WERI-Rb-1 (cell line): ENCODE results near the gene ZNF770.

Source experiments
- DNase-seq: peaks from one replicate; pipeline ENCODE4 v3.0.0-alpha.2; 2020
- H3K27ac ChIP-seq: fragments of 250-450 bp; sonication (Bioruptor Pico); 2 replicates; pipeline ENCODE4 v1.5.1; 2020; ENCODE audit warnings: mild to moderate bottlenecking, moderate library complexity
- H3K27me3 ChIP-seq: fragments of 250-450 bp; sonication (Bioruptor Pico); 2 replicates; pipeline ENCODE4 v1.5.1; 2021; ENCODE audit warnings: mild to moderate bottlenecking, low read depth, moderate library complexity; ENCODE audit not compliant: insufficient read depth, severe bottlenecking
- H3K36me3 ChIP-seq: fragments of 250-450 bp; sonication (Bioruptor Pico); 2 replicates; pipeline ENCODE4 v1.5.1; 2020; ENCODE audit warnings: mild to moderate bottlenecking, moderate library complexity
- H3K4me3 ChIP-seq: 2 replicates; pipeline ENCODE4 v1.5.1; 2011; ENCODE audit warnings: low read depth, mild to moderate bottlenecking, control low read depth, low read length
- H3K9me3 ChIP-seq: fragments of 250-450 bp; sonication (Bioruptor Pico); 2 replicates; pipeline ENCODE4 v1.5.1; 2021; ENCODE audit warnings: mild to moderate bottlenecking, moderate library complexity; ENCODE audit not compliant: severe bottlenecking
- CTCF ChIP-seq: IDR thresholded peaks from 2 replicates; pipeline ENCODE4 v1.5.1; 2011; ENCODE audit warnings: low read depth, mild to moderate bottlenecking, control low read depth, inconsistent platforms, low read length

The ZNF770 gene

DNA sequence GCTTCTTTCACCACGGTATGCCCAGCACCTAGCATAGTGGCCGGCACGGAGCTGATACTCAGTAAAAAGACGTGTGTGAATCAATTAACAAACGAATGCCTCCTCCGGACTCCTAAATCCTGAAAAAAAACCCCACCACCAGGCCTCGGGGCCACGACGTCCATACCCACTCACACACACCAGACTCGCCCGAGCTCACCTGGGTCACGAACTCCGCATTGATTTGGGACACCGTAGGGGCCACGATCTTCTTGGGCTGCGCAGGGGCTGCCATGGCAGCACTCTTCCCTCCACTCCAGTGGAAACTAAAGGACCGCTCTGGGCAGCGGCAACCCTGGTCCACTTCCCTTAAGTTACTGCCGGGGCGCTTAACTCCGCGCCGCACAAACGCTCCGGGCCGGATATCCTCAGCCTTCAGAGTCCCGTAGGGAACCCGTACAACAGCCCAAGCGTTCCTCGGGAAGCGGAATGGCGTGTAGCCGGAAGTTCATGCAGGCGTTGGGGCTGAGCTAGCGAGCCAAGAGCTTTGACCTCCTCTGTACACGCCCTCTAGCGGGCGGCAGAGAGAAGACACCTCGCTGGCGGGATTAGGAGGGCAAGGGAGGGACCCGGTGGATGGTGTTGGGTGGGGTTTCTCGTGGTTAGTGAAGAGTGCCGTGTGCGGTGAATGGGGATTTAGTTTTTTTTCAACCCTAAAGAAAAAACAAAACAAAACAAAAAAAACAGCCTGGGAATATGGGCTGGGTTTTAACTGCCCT lies 18.6 kb downstream of the ZNF770 start, which contains the start of gene AQR:
AQR (minus strand) TSS at position 403 of the 758 bp plus-strand sequence; CDS start at position 274, 129 bp downstream.
- DNase-seq = peak; percentile 97
- peak; percentile 88 for TF ChIP-seq CTCF
- Histone ChIP-seq H3K27me3 (no peaks in the 10 kb centered on the region), H3K9me3 (no peaks in the 10 kb centered on the region), H3K4me3 (peak within 1 kb of the TSS; percentile 91), H3K27ac (peak within 1 kb of the TSS; percentile 82), H3K36me3 (peaks cover 19% of the 10 kb centered on the region)

- peaks cover 47% of the 10 kb centered on the region for H3K36me3 ChIP-seq
- no peaks in the 10 kb centered on the region for H3K27me3 ChIP-seq
- no peak overlapping the region for H3K27ac ChIP-seq
- TF ChIP-seq CTCF = no peak
- no peak for DNase-seq
- H3K4me3 ChIP-seq = no peak overlapping the region
- H3K9me3 ChIP-seq = no peaks in the 10 kb centered on the region
Observed at GRCh38 chr15:34964277-34964676, 23.8 kb downstream of the ZNF770 start.

GRCh38 chr15:34953851-34954250 lies 34.2 kb downstream of the ZNF770 start:
- TF ChIP-seq CTCF = no peak
- H3K4me3 ChIP-seq = no peak overlapping the region
- no peaks in the 10 kb centered on the region for H3K27me3 ChIP-seq
- H3K36me3 ChIP-seq = peaks cover 35% of the 10 kb centered on the region
- no peak overlapping the region for H3K27ac ChIP-seq
- H3K9me3 ChIP-seq = no peaks in the 10 kb centered on the region
- DNase-seq = no peak

DNA sequence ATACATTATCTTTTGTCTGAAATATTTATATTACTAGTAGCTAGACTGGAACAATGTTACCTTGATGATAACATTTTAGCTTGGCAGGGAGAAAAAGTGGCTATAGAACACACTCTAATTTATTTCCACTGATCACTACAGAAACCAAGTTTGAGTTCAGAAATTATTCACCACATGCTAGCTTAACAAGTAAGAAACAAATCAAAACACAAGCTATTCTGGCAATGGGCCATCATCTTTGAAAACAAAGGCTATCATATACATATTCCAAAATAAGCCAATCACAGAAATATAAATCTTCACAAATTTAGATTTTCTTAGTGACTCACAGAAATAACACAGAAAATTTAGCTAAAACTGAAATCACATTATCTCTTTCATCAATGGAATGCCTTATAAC lies 35.6 kb downstream of the ZNF770 start:
- Histone ChIP-seq H3K27me3 (no peaks in the 10 kb centered on the region), H3K9me3 (no peaks in the 10 kb centered on the region), H3K36me3 (peaks cover 42% of the 10 kb centered on the region), H3K27ac (no peak overlapping the region), H3K4me3 (no peak overlapping the region)
- DNase-seq = no peak
- TF ChIP-seq CTCF = no peak

DNA sequence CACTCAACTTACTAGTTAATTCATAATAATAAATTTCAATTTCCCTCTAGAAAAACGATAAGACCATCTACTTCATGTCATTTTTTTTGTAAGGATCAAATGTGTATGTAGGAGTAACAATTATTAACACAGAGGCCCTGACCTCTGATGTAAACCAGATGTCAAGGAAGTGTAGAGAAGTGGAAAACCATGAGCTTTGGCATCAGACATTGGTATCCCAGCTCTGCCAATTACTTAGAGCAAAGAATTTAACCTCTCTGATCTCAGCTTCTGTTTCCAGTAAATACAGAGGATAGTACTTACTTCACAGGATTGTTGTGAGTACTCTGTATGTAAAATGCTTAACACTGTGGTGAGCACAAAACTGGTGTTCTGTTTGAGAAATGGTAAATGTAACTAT lies 36.1 kb downstream of the ZNF770 start:
- H3K27me3 ChIP-seq = no peaks in the 10 kb centered on the region
- no peak overlapping the region for H3K27ac ChIP-seq
- no peak for TF ChIP-seq CTCF
- H3K9me3 ChIP-seq = no peaks in the 10 kb centered on the region
- H3K4me3 ChIP-seq = no peak overlapping the region
- no peak for DNase-seq
- peaks cover 39% of the 10 kb centered on the region for H3K36me3 ChIP-seq

DNA sequence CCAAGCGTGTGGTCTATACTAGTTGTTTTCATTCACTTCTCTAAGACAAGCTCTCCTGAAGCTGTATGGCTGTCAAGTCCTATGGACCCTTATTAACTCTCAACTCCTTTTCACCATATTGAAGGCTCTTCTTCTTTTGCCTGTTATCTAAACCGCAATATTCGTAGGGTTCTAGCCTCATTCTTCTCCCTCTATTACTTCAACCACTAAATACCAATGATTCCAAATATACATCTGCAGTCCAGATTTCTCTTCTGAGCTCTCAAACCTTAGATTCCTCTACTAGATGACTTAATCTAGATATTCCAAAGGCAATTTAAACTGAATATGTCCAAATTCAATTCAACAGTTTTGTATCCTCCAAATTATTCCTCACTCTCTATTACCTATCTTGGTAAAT lies 43.2 kb downstream of the ZNF770 start:
- Histone ChIP-seq H3K4me3 (no peak overlapping the region), H3K27ac (no peak overlapping the region), H3K27me3 (no peaks in the 10 kb centered on the region), H3K36me3 (peaks cover 42% of the 10 kb centered on the region), H3K9me3 (no peaks in the 10 kb centered on the region)
- TF ChIP-seq CTCF = no peak
- DNase-seq = no peak
